Lower leg skin (tissue), 3 donors: ENCODE data around the gene CDC42SE1.

Experiments used
- CTCF ChIP-seq, 3 donors: fragments of 450-650 bp; IDR thresholded peaks; one replicate each; pipeline ENCODE4 v1.5.1; 2016; ENCODE audit warnings: antibody characterized with exemption in 3 of 3, mild to moderate bottlenecking in 3 of 3, moderate library complexity in 2 of 3
- POLR2A ChIP-seq, 2 donors: fragments of 450-650 bp; IDR thresholded peaks; one replicate each; pipeline ENCODE4 v1.6.1; 2016 to 2017; ENCODE audit warnings: antibody characterized with exemption in 2 of 2, mild to moderate bottlenecking in 1 of 2, moderate library complexity in 1 of 2

- TF ChIP-seq CTCF (IDR thresholded peaks at IDR 0.05): no peak
- TF ChIP-seq POLR2A (IDR thresholded peaks at IDR 0.05): no peak
These were observed 5.7 kb upstream of the CDC42SE1 start for GRCh38 chr1:151065089-151065645.
